Esophagus mucosa (tissue), 1 donor: ENCODE measurements around the gene LST1. TPM values are rescaled to one million over a fixed set of nuclear protein-coding genes. Genes with fewer than 3 reads are reported as not detected.
"Not testable (repeated sequence)": the region's sequence is repeated elsewhere in the genome, so short reads cannot be mapped to it uniquely, and the experiment has no call there.

Experiments used
- ATAC-seq: fragments of 200-7000 bp; cut with Tn5 transposase; one replicate; pipeline ENCODE4 v1.9.1; 2020
- total RNA-seq: library from RNA; stranded (reverse); gene quantifications from one replicate; pipeline ENCODE4 v1.2.4, GENCODE V29; 2023
- donor health status: DM: yes; HTN: yes; CAD: no.

The LST1 gene
- total RNA-seq, 1 donor from 2014 or later = 2.4 TPM

GRCh38 chr6:31581434-31582229 lies 4.4 kb upstream of the LST1 start:
- ATAC-seq = no peak

GRCh38 chr6:31582230-31582643 lies 3.8 kb upstream of the LST1 start, which contains the start of gene LTB:
Gene LTB (minus strand): TSS chr6:31582424. CDS start chr6:31582417, 7 bp downstream.
- peak; percentile 9 for ATAC-seq

GRCh38 chr6:31585491-31585890 lies 586 bp upstream of the LST1 start:
- no peak for ATAC-seq

- peak; percentile 48 for ATAC-seq
Measured at GRCh38 chr6:31586599-31587281, 663 bp downstream of the LST1 start.

- no peak for ATAC-seq
Measured at GRCh38 chr6:31587791-31588777, 2.0 kb downstream of the LST1 start.

- ATAC-seq = no peak
Measured at GRCh38 chr6:31588871-31589650, 3.0 kb downstream of the LST1 start.

GRCh38 chr6:31590691-31591090 lies 4.6 kb downstream of the LST1 start:
- ATAC-seq = not testable (repeated sequence)

GRCh38 chr6:31592396-31592771 lies 6.3 kb downstream of the LST1 start:
- peak; percentile 32 for ATAC-seq

GRCh38 chr6:31597006-31597405 lies 10.9 kb downstream of the LST1 start:
- ATAC-seq = peak; percentile 45

GRCh38 chr6:31607317-31607716 lies 21.2 kb downstream of the LST1 start:
- ATAC-seq = no peak

GRCh38 chr6:31609519-31610406 lies 23.7 kb downstream of the LST1 start:
- no peak for ATAC-seq

- no peak for ATAC-seq
Measured at GRCh38 chr6:31610968-31611367, 24.9 kb downstream of the LST1 start.

- no peak for ATAC-seq
Measured at GRCh38 chr6:31614075-31614619, 28.1 kb downstream of the LST1 start.

GRCh38 chr6:31614684-31615578 lies 28.9 kb downstream of the LST1 start, which contains the start of gene AIF1:
Gene AIF1 (plus strand): TSS chr6:31615234. CDS start chr6:31615330, 96 bp downstream.
- ATAC-seq = no peak

GRCh38 chr6:31615748-31616147 lies 29.7 kb downstream of the LST1 start:
- ATAC-seq = no peak

GRCh38 chr6:31617010-31617409 lies 30.9 kb downstream of the LST1 start:
- ATAC-seq = no peak

GRCh38 chr6:31619805-31620585 lies 33.9 kb downstream of the LST1 start:
- peak; percentile 92 for ATAC-seq

GRCh38 chr6:31620586-31621319 lies 34.7 kb downstream of the LST1 start, which contains the start of gene PRRC2A:
Gene PRRC2A (plus strand): TSS chr6:31620715. CDS start chr6:31622790, 2,075 bp downstream.
- no peak for ATAC-seq
